ENCODE measurements around the gene RNF123. TPM values are rescaled to one million over a fixed set of nuclear protein-coding genes. Genes with fewer than 3 reads are reported as not detected.

Gene RNF123
- total and polyA plus RNA-seq, 2 experiments from 2014 or later: 14.6 to 32.5 TPM

GRCh38 chr3:49707113-49707480 is 17.7 kb downstream of the RNF123 start (continued):
- TF ChIP-seq ZNF462 (CRISPR knock-in tag; IDR thresholded peaks at IDR 0.05): no peak
- no peak for TF ChIP-seq EZH2 (IDR thresholded peaks at IDR 0.05; ENCODE audit: low read depth, unreplicated experiment)
- no peak for TF ChIP-seq EZH2phosphoT487 (IDR thresholded peaks at IDR 0.05; ENCODE audit: unreplicated experiment)
- TF ChIP-seq ETS1 (IDR thresholded peaks at IDR 0.05): no peak
- TF ChIP-seq CTCF (conservative IDR thresholded peaks at IDR 0.05; ENCODE audit: low read depth in 2 of 2): no peak

GRCh38 chr3:49709852-49710251 is 20.5 kb downstream of the RNF123 start:
- Histone ChIP-seq H3K27ac (ENCODE audit: low read depth) (no peak overlapping the region), H4K20me1 (replicated peaks; ENCODE audit: insufficient read depth) (peaks cover 6% of the 10 kb centered on the region; the same call in 1 of the 2 replicates), H3K4me3 (no peak overlapping the region), H2AFZ (no peak overlapping the region), H3K4me1 (ENCODE audit: insufficient read depth) (no peaks in the 10 kb centered on the region), H3K36me3 (ENCODE audit: insufficient read depth) (no peaks in the 10 kb centered on the region), H3K27me3 (ENCODE audit: insufficient read depth) (no peaks in the 10 kb centered on the region), H3F3A (replicated peaks; ENCODE audit: low read depth) (no peaks in the 10 kb centered on the region), H3K79me2 (replicated peaks; ENCODE audit: insufficient read depth) (no peaks in the 10 kb centered on the region), H3K4me2 (no peak overlapping the region), H3K9me2 (ENCODE audit: insufficient read depth) (no peaks in the 10 kb centered on the region)
- Mint-ChIP-seq H3K27me3 (ENCODE audit: insufficient read depth, low read depth, poor library complexity) (peaks cover 13% of the 10 kb centered on the region), H3K4me3 (no peak overlapping the region), H3K9me3 (no peaks in the 10 kb centered on the region), H3K27ac (no peak overlapping the region), H3K4me1 (no peaks in the 10 kb centered on the region), H3K36me3 (ENCODE audit: low read depth) (peaks cover 7% of the 10 kb centered on the region)
- ATAC-seq: no peak
- no peak for DNase-seq (ENCODE audit: low spot score)
- no peak for TF ChIP-seq CTCF (conservative IDR thresholded peaks at IDR 0.05; ENCODE audit: low read depth in 2 of 2)
- TF ChIP-seq NANOG (IDR thresholded peaks at IDR 0.05; ENCODE audit: borderline replicate concordance): no peak
- TF ChIP-seq EZH2phosphoT487 (IDR thresholded peaks at IDR 0.05; ENCODE audit: unreplicated experiment): no peak
- no peak for TF ChIP-seq ZNF331 (CRISPR knock-in tag; IDR thresholded peaks at IDR 0.05; ENCODE audit: low read depth)
- TF ChIP-seq POLR2AphosphoS5 (IDR thresholded peaks at IDR 0.05; ENCODE audit: low read depth): no peak
- no peak for TF ChIP-seq ETS1 (IDR thresholded peaks at IDR 0.05)

Data from GM23338 (cell line).